DLD1 (cell line): ENCODE data around the gene ZG16B.

Experiments
- in situ Hi-C: cut with HindIII; loops from 2 replicates; pipeline ENCODE4 v1.10.0; 2017; ENCODE audit warnings: low sequenced_read_pairs

Gene ZG16B

GRCh38 chr16:2822496-2822895 is 7.6 kb upstream of the ZG16B start:
- in situ Hi-C loops = no loop called here

GRCh38 chr16:2824626-2825025 is 5.5 kb upstream of the ZG16B start:
- in situ Hi-C loops = no loop called here

- in situ Hi-C loops = no loop called here
Observed at GRCh38 chr16:2825049-2825742, 4.9 kb upstream of the ZG16B start.

- in situ Hi-C loops = no loop called here
Observed at GRCh38 chr16:2825906-2826305, 4.2 kb upstream of the ZG16B start.

- in situ Hi-C loops = no loop called here
Observed at GRCh38 chr16:2826591-2827373, 3.3 kb upstream of the ZG16B start.

- in situ Hi-C loops = no loop called here
Observed at GRCh38 chr16:2827374-2827791, 2.7 kb upstream of the ZG16B start.

GRCh38 chr16:2827831-2828520 is 2.1 kb upstream of the ZG16B start:
- in situ Hi-C loops = no loop called here

GRCh38 chr16:2828521-2828840 is 1.6 kb upstream of the ZG16B start:
- in situ Hi-C loops = no loop called here

GRCh38 chr16:2828876-2829430 is 1.1 kb upstream of the ZG16B start:
- in situ Hi-C loops = no loop called here

GRCh38 chr16:2830355-2830695 is 222 bp downstream of the ZG16B start:
- in situ Hi-C loops = no loop called here

- in situ Hi-C loops = no loop called here
Observed at GRCh38 chr16:2831203-2831602, 1.1 kb downstream of the ZG16B start.

GRCh38 chr16:2833776-2834175 is 3.7 kb downstream of the ZG16B start:
- in situ Hi-C loops = no loop called here

- in situ Hi-C loops = no loop called here
Observed at GRCh38 chr16:2834968-2835367, 4.9 kb downstream of the ZG16B start.

GRCh38 chr16:2835638-2836493 is 5.8 kb downstream of the ZG16B start:
- in situ Hi-C loops = no loop called here

GRCh38 chr16:2836646-2837508 is 6.8 kb downstream of the ZG16B start:
- in situ Hi-C loops = no loop called here

- in situ Hi-C loops = no loop called here
Observed at GRCh38 chr16:2838928-2839327, 8.8 kb downstream of the ZG16B start.

GRCh38 chr16:2839650-2840450 is 9.7 kb downstream of the ZG16B start:
- in situ Hi-C loops = no loop called here

GRCh38 chr16:2840914-2841313 is 10.8 kb downstream of the ZG16B start:
- in situ Hi-C loops = no loop called here
